ENCODE results near the gene TMPRSS3.

TMPRSS3 gene

GRCh38 chr21:42390193-42390592 lies 5.7 kb downstream of the TMPRSS3 start:
- H3K27ac ChIP-seq (ENCODE audit: low read depth, low read length), result no peak overlapping the region
- H3K4me2 ChIP-seq (ENCODE audit: low read depth, low read length, poor library complexity, severe bottlenecking), result no peak overlapping the region
- TF ChIP-seq EZH2phosphoT487 (conservative IDR thresholded peaks at IDR 0.05; ENCODE audit: low read length) (no peak), CTCF (IDR thresholded peaks at IDR 0.05; ENCODE audit: insufficient read depth, low read length, poor library complexity, severe bottlenecking) (no peak)
- H3K9ac ChIP-seq (ENCODE audit: low read length), result no peak overlapping the region
- H3K9me3 ChIP-seq (ENCODE audit: insufficient read depth, low read length), result no peaks in the 10 kb centered on the region
- H3K36me3 ChIP-seq (ENCODE audit: low read length), result no peaks in the 10 kb centered on the region
- no peaks in the 10 kb centered on the region for H3K27me3 ChIP-seq (ENCODE audit: low read length)
- H3K79me2 ChIP-seq (ENCODE audit: insufficient read depth, low read length), result no peaks in the 10 kb centered on the region
- no peaks in the 10 kb centered on the region for H4K20me1 ChIP-seq (ENCODE audit: low read depth, low read length)
- no peak overlapping the region for H3K4me3 ChIP-seq (ENCODE audit: insufficient read depth, low read length, poor library complexity, severe bottlenecking)
- no peak overlapping the region for H2AFZ ChIP-seq (ENCODE audit: low read depth, low read length, severe bottlenecking)
- no peaks in the 10 kb centered on the region for H3F3A ChIP-seq (ENCODE audit: insufficient read depth)
- H3K9me2 ChIP-seq (replicated peaks; ENCODE audit: insufficient read depth, low read length), result no peaks in the 10 kb centered on the region

DNA sequence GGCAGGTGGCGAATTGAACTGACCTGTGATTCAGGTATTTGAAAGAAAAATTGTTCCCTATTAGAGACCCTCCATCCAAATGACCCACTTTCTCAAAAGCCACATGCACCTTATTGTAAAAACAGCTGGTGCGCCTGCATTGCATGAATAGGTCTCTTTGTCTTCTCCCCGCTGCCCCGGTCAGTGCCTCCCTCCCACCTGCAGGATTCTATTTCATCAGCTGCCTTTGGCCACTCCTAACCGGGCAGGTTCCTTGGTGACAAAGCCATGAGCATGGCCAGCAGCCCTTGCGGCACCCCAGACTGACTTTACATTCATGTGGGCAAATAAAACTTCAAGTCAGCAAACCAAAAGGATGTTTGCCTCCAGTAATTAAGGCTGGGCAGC lies 6.4 kb downstream of the TMPRSS3 start:
- H2AFZ ChIP-seq (ENCODE audit: low read depth, low read length, severe bottlenecking), result no peak overlapping the region
- no peaks in the 10 kb centered on the region for H3K27me3 ChIP-seq (ENCODE audit: low read length)
- H3F3A ChIP-seq (ENCODE audit: insufficient read depth), result no peaks in the 10 kb centered on the region
- no peaks in the 10 kb centered on the region for H3K36me3 ChIP-seq (ENCODE audit: low read length)
- no peaks in the 10 kb centered on the region for H3K9me2 ChIP-seq (replicated peaks; ENCODE audit: insufficient read depth, low read length)
- H4K20me1 ChIP-seq (ENCODE audit: low read depth, low read length), result no peaks in the 10 kb centered on the region
- H3K27ac ChIP-seq (ENCODE audit: low read depth, low read length), result no peak overlapping the region
- TF ChIP-seq EZH2phosphoT487 (conservative IDR thresholded peaks at IDR 0.05; ENCODE audit: low read length) (no peak), CTCF (IDR thresholded peaks at IDR 0.05; ENCODE audit: insufficient read depth, low read length, poor library complexity, severe bottlenecking) (no peak)
- no peak overlapping the region for H3K4me3 ChIP-seq (ENCODE audit: insufficient read depth, low read length, poor library complexity, severe bottlenecking)
- no peak overlapping the region for H3K4me2 ChIP-seq (ENCODE audit: low read depth, low read length, poor library complexity, severe bottlenecking)
- no peaks in the 10 kb centered on the region for H3K79me2 ChIP-seq (ENCODE audit: insufficient read depth, low read length)
- no peaks in the 10 kb centered on the region for H3K9me3 ChIP-seq (ENCODE audit: insufficient read depth, low read length)
- no peak overlapping the region for H3K9ac ChIP-seq (ENCODE audit: low read length)

DNA sequence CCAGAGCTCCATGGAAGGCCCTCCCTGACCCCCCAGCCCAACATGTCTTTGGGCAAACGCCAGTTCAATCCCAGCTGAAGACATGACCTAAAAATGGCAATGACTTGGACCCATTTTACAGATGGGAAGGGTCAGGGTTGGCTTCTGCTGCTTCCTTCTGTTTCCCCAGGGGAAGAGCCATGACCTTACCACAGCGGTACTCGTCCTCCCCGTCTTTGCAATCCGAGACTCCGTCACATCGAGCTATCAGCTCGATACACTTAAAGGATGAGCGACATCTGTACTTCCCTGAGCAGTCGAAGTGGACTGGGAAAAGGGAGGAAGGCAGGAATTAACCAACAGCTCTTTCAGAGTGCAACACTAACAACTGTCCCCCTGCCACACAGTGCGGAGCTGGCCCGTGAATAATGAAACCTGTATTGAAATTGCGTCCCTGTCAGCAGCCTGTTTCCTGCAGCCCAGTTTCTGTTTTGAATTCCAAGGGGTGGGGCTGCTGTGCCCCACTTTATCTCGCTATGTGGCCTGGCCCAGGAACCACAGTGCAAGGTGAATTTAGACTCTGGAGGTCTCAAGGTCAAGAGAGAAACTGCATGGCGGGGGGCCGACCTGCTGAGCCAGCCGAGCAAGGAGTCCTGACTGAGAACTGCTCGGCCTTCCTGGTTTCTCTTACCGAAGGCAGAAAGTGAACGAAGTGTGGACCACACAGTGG lies 7.0 kb downstream of the TMPRSS3 start:
- Histone ChIP-seq H4K20me1 (ENCODE audit: low read depth, low read length) (no peaks in the 10 kb centered on the region), H3K9ac (ENCODE audit: low read length) (no peak overlapping the region)

More for the DNA sequence above, 7.0 kb downstream of the TMPRSS3 start:
- Histone ChIP-seq H3F3A (ENCODE audit: insufficient read depth) (no peaks in the 10 kb centered on the region), H3K9me2 (replicated peaks; ENCODE audit: insufficient read depth, low read length) (no peaks in the 10 kb centered on the region), H3K4me3 (ENCODE audit: insufficient read depth, low read length, poor library complexity, severe bottlenecking) (no peak overlapping the region), H3K9me3 (ENCODE audit: insufficient read depth, low read length) (no peaks in the 10 kb centered on the region), H3K79me2 (ENCODE audit: insufficient read depth, low read length) (no peaks in the 10 kb centered on the region), H3K36me3 (ENCODE audit: low read length) (no peaks in the 10 kb centered on the region), H3K27ac (ENCODE audit: low read depth, low read length) (no peak overlapping the region), H2AFZ (ENCODE audit: low read depth, low read length, severe bottlenecking) (no peak overlapping the region), H3K4me2 (ENCODE audit: low read depth, low read length, poor library complexity, severe bottlenecking) (no peak overlapping the region), H3K27me3 (ENCODE audit: low read length) (no peaks in the 10 kb centered on the region)
- TF ChIP-seq EZH2phosphoT487 (conservative IDR thresholded peaks at IDR 0.05; ENCODE audit: low read length), result no peak
- TF ChIP-seq CTCF (IDR thresholded peaks at IDR 0.05; ENCODE audit: insufficient read depth, low read length, poor library complexity, severe bottlenecking), result no peak

Data from SU-DHL-6 (cell line).